Loucy (cell line): ENCODE measurements around the gene PRRX2.

Source experiments
- H2AFZ ChIP-seq: fragments of 200-600 bp; sonication (generic); 2 replicates; pipeline ENCODE4 v1.6.0; 2016; ENCODE audit warnings: antibody characterized with exemption, mild to moderate bottlenecking, low read length, moderate library complexity
- H3F3A ChIP-seq: fragments of 200-600 bp; 2 replicates; pipeline ENCODE4 v1.6.0; 2016; ENCODE audit warnings: antibody characterized with exemption, low read depth, mild to moderate bottlenecking
- H3K27me3 ChIP-seq: fragments of 200-600 bp; sonication (generic); 2 replicates; pipeline ENCODE4 v1.6.1; 2014; ENCODE audit warnings: low read length, mild to moderate bottlenecking; ENCODE audit not compliant: insufficient read depth, poor library complexity, severe bottlenecking
- H3K36me3 ChIP-seq: fragments of 200-600 bp; sonication (generic); 2 replicates; pipeline ENCODE4 v1.6.1; 2016; ENCODE audit warnings: low read length; ENCODE audit not compliant: insufficient read depth
- H3K4me1 ChIP-seq: fragments of 200-600 bp; sonication (generic); 2 replicates; pipeline ENCODE4 v1.5.1; 2014; ENCODE audit warnings: low read length, mild to moderate bottlenecking; ENCODE audit not compliant: insufficient read depth, poor library complexity, severe bottlenecking
- H3K4me2 ChIP-seq: fragments of 200-600 bp; sonication (generic); 2 replicates; pipeline ENCODE4 v1.6.0; 2014; ENCODE audit warnings: antibody characterized with exemption, low read length, low read depth, mild to moderate bottlenecking; ENCODE audit not compliant: poor library complexity, severe bottlenecking
- H3K4me3 ChIP-seq: fragments of 200-600 bp; sonication (generic); 2 replicates; pipeline ENCODE4 v1.5.1; 2014; ENCODE audit warnings: low read length, mild to moderate bottlenecking, mixed read lengths; ENCODE audit not compliant: poor library complexity, severe bottlenecking
- H3K79me2 ChIP-seq: fragments of 200-600 bp; sonication (generic); 2 replicates; pipeline ENCODE4 v1.6.1; 2014; ENCODE audit warnings: low read length; ENCODE audit not compliant: insufficient read depth
- H3K9ac ChIP-seq: fragments of 200-600 bp; sonication (generic); 2 replicates; pipeline ENCODE4 v1.6.0; 2014; ENCODE audit warnings: mild to moderate bottlenecking, low read depth, low read length, moderate library complexity; ENCODE audit not compliant: poor library complexity, severe bottlenecking
- H3K9me2 ChIP-seq: fragments of 200-600 bp; sonication (generic); replicated peaks from 2 replicates; pipeline ENCODE4 v1.6.1; 2016; ENCODE audit warnings: low read depth, low read length, mixed read lengths
- H3K9me3 ChIP-seq: fragments of 200-600 bp; sonication (generic); 2 replicates; pipeline ENCODE4 v1.6.1; 2014; ENCODE audit warnings: mild to moderate bottlenecking, antibody characterized with exemption, low read length, low read depth; ENCODE audit not compliant: insufficient read depth
- H4K20me1 ChIP-seq: fragments of 200-600 bp; sonication (generic); 2 replicates; pipeline ENCODE4 v1.6.0; 2014; ENCODE audit warnings: antibody characterized with exemption, low read length, mild to moderate bottlenecking; ENCODE audit not compliant: insufficient read depth, poor library complexity, severe bottlenecking
- EZH2phosphoT487 ChIP-seq: fragments of 200-600 bp; IDR thresholded peaks from 2 replicates; pipeline ENCODE4 v1.6.1; 2018; ENCODE audit warnings: antibody characterized with exemption, mild to moderate bottlenecking, moderate library complexity, borderline replicate concordance
- TF ChIP-seq, protein P1 (sequence below): fragments of 200-600 bp; sonication (generic); conservative IDR thresholded peaks from 2 replicates; pipeline ENCODE4 v1.5.1; 2014; ENCODE audit warnings: mild to moderate bottlenecking, antibody characterized with exemption, low read length

Gene PRRX2

DNA sequence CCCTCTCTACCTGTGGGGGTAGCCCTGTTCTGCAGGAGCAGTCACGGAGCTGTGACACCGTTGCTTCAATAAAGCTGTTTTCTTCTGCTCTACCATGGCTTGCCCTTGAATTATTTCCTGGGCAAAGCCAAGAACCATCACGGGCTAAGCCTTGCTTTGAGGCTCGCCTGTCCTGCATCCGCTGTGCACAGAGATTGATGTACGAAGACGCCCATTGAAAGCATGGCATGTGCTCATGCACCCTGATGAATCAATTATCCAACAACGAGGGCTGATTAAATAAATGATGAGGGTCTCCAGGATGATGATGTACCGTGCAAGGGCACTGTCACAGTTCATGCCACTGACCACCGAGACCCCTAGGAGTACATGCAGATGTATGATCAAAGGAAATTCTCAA lies 66.7 kb downstream of the PRRX2 start:
- H3K9me2 ChIP-seq: no peaks in the 10 kb centered on the region
- H3K9me3 ChIP-seq: no peaks in the 10 kb centered on the region
- H2AFZ ChIP-seq: no peak overlapping the region
- H3K79me2 ChIP-seq: no peaks in the 10 kb centered on the region
- no peaks in the 10 kb centered on the region for H3F3A ChIP-seq
- H3K4me1 ChIP-seq: no peaks in the 10 kb centered on the region
- no peak overlapping the region for H3K4me3 ChIP-seq
- no peak overlapping the region for H3K4me2 ChIP-seq
- H4K20me1 ChIP-seq: no peaks in the 10 kb centered on the region
- TF ChIP-seq, protein P1, sequence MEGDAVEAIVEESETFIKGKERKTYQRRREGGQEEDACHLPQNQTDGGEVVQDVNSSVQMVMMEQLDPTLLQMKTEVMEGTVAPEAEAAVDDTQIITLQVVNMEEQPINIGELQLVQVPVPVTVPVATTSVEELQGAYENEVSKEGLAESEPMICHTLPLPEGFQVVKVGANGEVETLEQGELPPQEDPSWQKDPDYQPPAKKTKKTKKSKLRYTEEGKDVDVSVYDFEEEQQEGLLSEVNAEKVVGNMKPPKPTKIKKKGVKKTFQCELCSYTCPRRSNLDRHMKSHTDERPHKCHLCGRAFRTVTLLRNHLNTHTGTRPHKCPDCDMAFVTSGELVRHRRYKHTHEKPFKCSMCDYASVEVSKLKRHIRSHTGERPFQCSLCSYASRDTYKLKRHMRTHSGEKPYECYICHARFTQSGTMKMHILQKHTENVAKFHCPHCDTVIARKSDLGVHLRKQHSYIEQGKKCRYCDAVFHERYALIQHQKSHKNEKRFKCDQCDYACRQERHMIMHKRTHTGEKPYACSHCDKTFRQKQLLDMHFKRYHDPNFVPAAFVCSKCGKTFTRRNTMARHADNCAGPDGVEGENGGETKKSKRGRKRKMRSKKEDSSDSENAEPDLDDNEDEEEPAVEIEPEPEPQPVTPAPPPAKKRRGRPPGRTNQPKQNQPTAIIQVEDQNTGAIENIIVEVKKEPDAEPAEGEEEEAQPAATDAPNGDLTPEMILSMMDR: no peak
- no peak for TF ChIP-seq EZH2phosphoT487
- no peaks in the 10 kb centered on the region for H3K36me3 ChIP-seq
- H3K27me3 ChIP-seq: no peaks in the 10 kb centered on the region
- H3K9ac ChIP-seq: no peak overlapping the region

DNA sequence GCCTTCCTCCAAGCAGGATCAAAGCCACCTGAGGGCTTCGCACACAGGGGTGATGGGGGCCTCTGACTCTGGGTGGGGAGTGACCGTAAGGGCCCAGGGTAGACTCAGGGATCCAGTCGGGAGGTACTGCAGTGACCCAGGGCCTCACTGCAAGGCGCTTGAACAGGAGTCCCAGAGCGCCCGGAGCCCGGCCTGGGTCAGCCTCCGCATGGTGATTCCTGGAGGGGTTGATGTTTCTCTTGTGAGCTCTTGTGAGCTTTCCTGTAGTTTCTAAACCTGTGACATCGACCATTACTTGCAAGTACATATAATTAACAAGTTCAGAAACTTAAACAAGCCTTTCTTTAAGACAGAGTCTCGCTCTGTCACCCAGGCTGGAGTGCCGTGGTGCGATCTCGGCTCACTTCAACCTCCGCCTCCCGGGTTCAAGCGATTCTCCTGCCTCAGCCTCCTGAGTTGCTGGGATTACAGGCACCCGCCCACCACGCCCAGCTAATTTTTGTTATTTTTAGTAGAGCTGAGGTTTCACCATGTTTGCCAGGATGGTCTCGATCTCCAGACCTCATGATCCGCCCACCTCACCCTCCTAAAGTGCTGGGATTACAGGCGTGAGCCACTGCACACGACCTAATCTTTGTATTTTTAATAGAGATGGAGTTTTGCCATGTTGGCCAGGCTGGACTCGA lies 67.6 kb downstream of the PRRX2 start:
- no peak overlapping the region for H3K9ac ChIP-seq
- no peaks in the 10 kb centered on the region for H3K79me2 ChIP-seq
- H3K4me1 ChIP-seq: no peaks in the 10 kb centered on the region
- H3K9me2 ChIP-seq: no peaks in the 10 kb centered on the region
- H3K9me3 ChIP-seq: no peaks in the 10 kb centered on the region
- no peak overlapping the region for H3K4me3 ChIP-seq
- no peak overlapping the region for H3K4me2 ChIP-seq
- TF ChIP-seq, protein P1: no peak
- TF ChIP-seq EZH2phosphoT487: no peak
- no peaks in the 10 kb centered on the region for H3K27me3 ChIP-seq
- no peak overlapping the region for H2AFZ ChIP-seq
- no peaks in the 10 kb centered on the region for H3K36me3 ChIP-seq
- H4K20me1 ChIP-seq: no peaks in the 10 kb centered on the region
- no peaks in the 10 kb centered on the region for H3F3A ChIP-seq

DNA sequence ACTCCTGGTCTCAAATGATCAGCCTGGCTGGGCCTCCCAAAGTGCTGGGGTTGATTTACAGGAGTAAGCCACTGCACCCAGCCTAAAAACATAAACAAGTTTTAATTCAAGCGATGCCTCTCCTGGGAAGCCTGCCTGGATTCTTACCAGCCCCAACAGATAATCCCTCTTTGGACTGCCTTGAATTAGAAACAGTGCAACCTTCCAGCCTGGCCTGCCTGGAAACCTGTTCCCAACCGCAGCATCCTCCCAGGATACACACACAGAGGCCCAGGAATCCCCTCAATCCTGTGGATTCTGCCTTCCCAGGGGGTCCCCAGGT lies 68.1 kb downstream of the PRRX2 start:
- Histone ChIP-seq H3K9me2 (no peaks in the 10 kb centered on the region), H3K9me3 (no peaks in the 10 kb centered on the region), H3F3A (no peaks in the 10 kb centered on the region), H3K4me2 (no peak overlapping the region), H3K9ac (no peak overlapping the region), H2AFZ (no peak overlapping the region), H3K36me3 (no peaks in the 10 kb centered on the region), H3K4me3 (no peak overlapping the region), H3K4me1 (no peaks in the 10 kb centered on the region), H3K27me3 (no peaks in the 10 kb centered on the region), H4K20me1 (no peaks in the 10 kb centered on the region), H3K79me2 (no peaks in the 10 kb centered on the region)
- TF ChIP-seq, protein P1: no peak
- TF ChIP-seq EZH2phosphoT487: no peak
